NOMO-1 (cell line): ENCODE results near the gene SGTB.
"Not testable (repeated sequence)": the region's sequence is repeated elsewhere in the genome, so short reads cannot be mapped to it uniquely, and the experiment has no call there.

Experiments
- DNase-seq, 2 experiments: peaks; one replicate each; lab custom pipeline; 2025; ENCODE audit not compliant: unreplicated experiment in 2 of 2; lab: John Stamatoyannopoulos, UW

Gene SGTB

GRCh38 chr5:65734921-65735320 lies 13.0 kb upstream of the SGTB start:
- DNase-seq = peak in 1 of 2 experiments; percentile 28

- not testable (repeated sequence) for DNase-seq
Measured at GRCh38 chr5:65734196-65734775, 12.4 kb upstream of the SGTB start.

GRCh38 chr5:65732046-65732445 lies 10.1 kb upstream of the SGTB start:
- DNase-seq = peak in 1 of 2 experiments; percentile 57

GRCh38 chr5:65730910-65731309 lies 9.0 kb upstream of the SGTB start:
- no peak for DNase-seq

- no peak for DNase-seq
Measured at GRCh38 chr5:65728218-65728617, 6.3 kb upstream of the SGTB start.

- DNase-seq = no peak
Measured at GRCh38 chr5:65727491-65728156, 5.7 kb upstream of the SGTB start.

GRCh38 chr5:65722575-65723403 lies 880 bp upstream of the SGTB start:
- DNase-seq = peak; percentile 54 to 70

GRCh38 chr5:65721050-65721719 lies 724 bp downstream of the SGTB start:
- DNase-seq = peak in 1 of 2 experiments; percentile 35

GRCh38 chr5:65718576-65719310 lies 3.2 kb downstream of the SGTB start:
- no peak for DNase-seq

- DNase-seq = peak; percentile 52 to 73
Measured at GRCh38 chr5:65708145-65708544, 13.8 kb downstream of the SGTB start.

- DNase-seq = no peak
Measured at GRCh38 chr5:65707663-65708062, 14.2 kb downstream of the SGTB start.

GRCh38 chr5:65704621-65705239 lies 17.2 kb downstream of the SGTB start:
- no peak for DNase-seq

GRCh38 chr5:65702036-65702435 lies 19.9 kb downstream of the SGTB start:
- no peak for DNase-seq

GRCh38 chr5:65699338-65699737 lies 22.6 kb downstream of the SGTB start:
- DNase-seq = no peak

- no peak for DNase-seq
Measured at GRCh38 chr5:65696892-65697291, 25.0 kb downstream of the SGTB start.

GRCh38 chr5:65695896-65696295 lies 26.0 kb downstream of the SGTB start:
- no peak for DNase-seq

GRCh38 chr5:65695162-65695755 lies 26.6 kb downstream of the SGTB start:
- no peak for DNase-seq

- no peak for DNase-seq
Measured at GRCh38 chr5:65693121-65693520, 28.8 kb downstream of the SGTB start.

- no peak for DNase-seq
Measured at GRCh38 chr5:65682148-65682547, 39.8 kb downstream of the SGTB start.

GRCh38 chr5:65676056-65676455 lies 45.9 kb downstream of the SGTB start:
- DNase-seq = peak in 1 of 2 experiments; percentile 19
